Natural killer cell treated with Interleukin-12 subunit alpha and Interleukin-12 subunit beta and Interleukin-15 and Interleukin-18, amount 100 ng/mL, for 72 hours (primary cell): ENCODE measurements around the gene DPYD. TPM values are rescaled to one million over a fixed set of nuclear protein-coding genes. Genes with fewer than 3 reads are reported as not detected.

Experiments used
- ATAC-seq, 2 donors: fragments of 150-1000 bp; cut with Tn5 transposase in 1 of 2; sonication (Bioruptor Pico), chemical (Tn5 transposase) in 1 of 2; 2 replicates each; pipeline ENCODE4 v1.10.0; 2021
- DNase-seq: peaks from one replicate; pipeline ENCODE4 v3.0.0; 2022; ENCODE audit warnings: low spot score
- H3K27ac Mint-ChIP-seq, 2 donors: 1 replicate in 1 of 2; 2 replicates in 1 of 2; pipeline ENCODE4 v1.8.0; 2022; ENCODE audit warnings: mixed read lengths in 2 of 2, mild to moderate bottlenecking in 1 of 2, moderate library complexity in 1 of 2
- H3K27me3 Mint-ChIP-seq, 2 donors: 1 replicate in 1 of 2; 2 replicates in 1 of 2; pipeline ENCODE4 v1.8.0; 2022; ENCODE audit warnings: mixed read lengths in 2 of 2
- H3K36me3 Mint-ChIP-seq: one replicate; pipeline ENCODE4 v1.8.0; 2022; ENCODE audit warnings: mixed read lengths
- H3K4me1 Mint-ChIP-seq, 2 donors: 1 replicate in 1 of 2; 2 replicates in 1 of 2; pipeline ENCODE4 v1.8.0; 2022; ENCODE audit warnings: low read depth in 2 of 2, mixed read lengths in 2 of 2, mild to moderate bottlenecking in 1 of 2
- H3K4me3 Mint-ChIP-seq: one replicate; pipeline ENCODE4 v1.8.0; 2022; ENCODE audit warnings: mixed read lengths
- H3K9me3 Mint-ChIP-seq: 2 replicates; pipeline ENCODE4 v1.8.0; 2022; ENCODE audit warnings: mixed read lengths
- total RNA-seq, 2 donors: library from RNA; stranded (reverse); gene quantifications; one replicate each; pipeline ENCODE4 v1.2.3, GENCODE V29; 2022

DPYD gene
- total RNA-seq, 2 donors from 2014 or later, result 33.9 to 34.8 TPM

DNA sequence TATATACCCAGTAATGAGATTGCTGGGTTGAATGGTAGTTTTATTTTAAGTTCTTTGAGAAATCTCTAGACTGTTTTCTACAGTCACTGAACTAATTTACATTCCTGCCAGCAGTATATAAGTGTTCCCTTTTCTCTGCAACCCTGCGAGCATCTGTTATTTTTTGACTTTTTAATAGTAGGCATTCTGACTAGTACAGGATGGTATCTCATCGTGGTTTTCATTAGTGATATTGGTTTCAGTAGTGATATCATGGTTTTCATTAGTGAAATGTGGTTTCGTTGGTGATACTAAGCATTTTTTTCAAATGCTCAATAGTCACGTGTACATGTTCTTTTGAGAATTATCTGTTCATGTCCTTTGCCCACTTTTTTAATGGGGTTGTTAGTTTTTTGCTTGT is 882.4 kb downstream of the DPYD start:
- H3K4me1 Mint-ChIP-seq, result no peaks in the 10 kb centered on the region
- peaks cover 13% of the 10 kb centered on the region for H3K9me3 Mint-ChIP-seq
- no peak overlapping the region for H3K27ac Mint-ChIP-seq
- H3K4me3 Mint-ChIP-seq, result no peak overlapping the region
- ATAC-seq (no peak), DNase-seq (no peak)
- no peaks in the 10 kb centered on the region for H3K27me3 Mint-ChIP-seq
- H3K36me3 Mint-ChIP-seq, result peaks cover 6% of the 10 kb centered on the region

DNA sequence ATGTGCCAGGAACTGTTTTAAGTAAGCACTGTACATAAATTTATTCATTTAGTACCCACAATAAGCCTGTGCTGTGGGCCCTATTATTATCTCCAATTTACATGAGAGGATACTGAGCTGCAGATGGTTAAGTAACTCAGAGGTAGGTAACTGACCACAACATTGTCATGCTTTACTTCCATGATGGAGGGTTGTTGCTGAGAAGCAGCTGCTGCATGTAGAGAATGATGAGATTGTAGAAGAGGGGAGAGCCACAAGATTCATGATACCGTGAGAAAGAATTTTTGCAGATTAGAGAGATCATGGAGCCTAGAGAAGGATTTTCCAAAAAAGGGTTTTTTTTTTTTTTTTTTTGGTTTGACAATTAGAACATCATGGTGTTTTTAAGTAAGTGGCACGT is 886.2 kb downstream of the DPYD start:
- Mint-ChIP-seq H3K27me3 (peaks cover 0 to 3% of the 10 kb centered on the region in 2 donors), H3K36me3 (peaks cover 5% of the 10 kb centered on the region)

DNA sequence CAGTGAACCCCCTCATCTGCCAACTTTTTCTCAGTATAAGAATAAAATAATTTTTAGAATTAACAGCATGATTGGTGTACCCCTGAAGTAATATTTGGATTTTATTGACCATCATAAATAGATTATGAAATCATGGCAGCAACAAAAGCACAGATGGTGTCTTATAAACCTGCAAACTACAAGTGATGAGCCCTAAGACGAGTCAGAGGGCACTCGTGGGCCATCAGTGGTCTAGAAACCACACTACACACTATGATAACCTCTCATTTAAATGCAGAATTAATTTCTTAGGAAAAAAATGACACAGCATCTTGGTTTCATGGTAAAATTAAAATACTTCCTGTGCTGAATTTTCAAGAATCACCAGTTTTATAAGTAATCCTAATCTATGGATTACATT is 886.9 kb downstream of the DPYD start:
- no peak for ATAC-seq
- H3K36me3 Mint-ChIP-seq, result no peaks in the 10 kb centered on the region

More for the DNA sequence above, 886.2 kb downstream of the DPYD start:
- H3K4me1 Mint-ChIP-seq, result no peaks in the 10 kb centered on the region
- H3K9me3 Mint-ChIP-seq, result peaks cover 13% of the 10 kb centered on the region
- no peak for ATAC-seq
- no peak overlapping the region for H3K27ac Mint-ChIP-seq
- H3K4me3 Mint-ChIP-seq, result no peak overlapping the region
- DNase-seq, result no peak

More for the DNA sequence above, 886.9 kb downstream of the DPYD start:
- no peaks in the 10 kb centered on the region for H3K4me1 Mint-ChIP-seq
- H3K9me3 Mint-ChIP-seq, result peaks cover 10% of the 10 kb centered on the region
- H3K27ac Mint-ChIP-seq, result no peak overlapping the region
- peaks cover 0 to 3% of the 10 kb centered on the region in 2 donors for H3K27me3 Mint-ChIP-seq
- no peak for DNase-seq
- no peak overlapping the region for H3K4me3 Mint-ChIP-seq
